GM12878 (cell line): ENCODE results near the gene C19orf67. TPM values are rescaled to one million over a fixed set of nuclear protein-coding genes. Genes with fewer than 3 reads are reported as not detected.

Experiments
- ASH2L ChIP-seq: fragments of 300-600, 200-600 bp; sonication (generic); IDR thresholded peaks from 2 replicates; pipeline ENCODE4 v1.6.1; 2017; ENCODE audit warnings: low read depth, mild to moderate bottlenecking, borderline replicate concordance
- ATF7 ChIP-seq: fragments of 450-650 bp; IDR thresholded peaks from 2 replicates; pipeline ENCODE4 v1.6.1; 2016; ENCODE audit warnings: low read depth, mild to moderate bottlenecking
- BCL3 ChIP-seq: IDR thresholded peaks from 2 replicates; pipeline ENCODE4 v1.6.1; 2011; ENCODE audit warnings: borderline replicate concordance, low read depth, mild to moderate bottlenecking, moderate library complexity, low read length; ENCODE audit not compliant: insufficient read depth, poor library complexity, severe bottlenecking
- CBX3 ChIP-seq: fragments of 200-600 bp; sonication (generic); IDR thresholded peaks from 2 replicates; pipeline ENCODE4 v1.6.1; 2016; ENCODE audit warnings: low read depth, borderline replicate concordance
- CBX5 ChIP-seq: sonication (generic); IDR thresholded peaks from 2 replicates; pipeline ENCODE4 v1.6.1; 2016; ENCODE audit warnings: low read depth, moderate library complexity, mild to moderate bottlenecking, inconsistent platforms
- CEBPB ChIP-seq, 2 experiments: fragments of 150-350 bp in 1 of 2; IDR thresholded peaks; 2 replicates each; pipeline ENCODE4 v1.6.1; 2012 to 2014; ENCODE audit warnings: low read depth in 2 of 2, low read length in 2 of 2, borderline replicate concordance in 1 of 2, inconsistent platforms in 1 of 2
- CHD2 ChIP-seq: IDR thresholded peaks from 2 replicates; pipeline ENCODE4 v1.6.1; 2011; ENCODE audit warnings: low read depth, low read length, improper control_type of control experiment, borderline replicate concordance
- ETV6 ChIP-seq, 2 experiments: fragments of 450-650 bp in 1 of 2; IDR thresholded peaks in 1 of 2; conservative IDR thresholded peaks in 1 of 2; 2 replicates each; pipeline ENCODE4 v1.6.1; 2014; ENCODE audit warnings: antibody characterized with exemption in 1 of 2, borderline replicate concordance in 1 of 2, low read depth in 1 of 2, mild to moderate bottlenecking in 1 of 2, moderate library complexity in 1 of 2
- FOXM1 ChIP-seq: IDR thresholded peaks from 2 replicates; pipeline ENCODE4 v1.6.1; 2012; ENCODE audit warnings: low read depth, mild to moderate bottlenecking, inconsistent platforms, low read length, moderate library complexity
- HCFC1 ChIP-seq: fragments of 150-350 bp; IDR thresholded peaks from 2 replicates; pipeline ENCODE4 v1.6.1; 2014; ENCODE audit warnings: low read length
- IRF4 ChIP-seq: IDR thresholded peaks from 2 replicates; pipeline ENCODE4 v1.6.1; 2011; ENCODE audit warnings: low read depth, low read length
- KAT2A ChIP-seq: conservative IDR thresholded peaks from 2 replicates; pipeline ENCODE4 v1.6.1; 2011; ENCODE audit warnings: low read depth, low read length; ENCODE audit not compliant: control insufficient read depth
- KDM1A ChIP-seq: fragments of 200-600 bp; sonication (generic); IDR thresholded peaks from 2 replicates; pipeline ENCODE4 v1.6.1; 2016; ENCODE audit warnings: borderline replicate concordance
- LARP7 ChIP-seq: fragments of 450-650 bp; IDR thresholded peaks from 2 replicates; pipeline ENCODE4 v1.6.1; 2017; ENCODE audit warnings: mild to moderate bottlenecking
- MEF2A ChIP-seq: IDR thresholded peaks from 2 replicates; pipeline ENCODE4 v1.6.1; 2011; ENCODE audit warnings: low read depth, mild to moderate bottlenecking, low read length, moderate library complexity; ENCODE audit not compliant: insufficient read depth
- MXI1 ChIP-seq: fragments of 150-350 bp; IDR thresholded peaks from 2 replicates; pipeline ENCODE4 v1.6.1; 2011; ENCODE audit warnings: low read depth, mild to moderate bottlenecking, inconsistent platforms, low read length, improper control_type of control experiment
- NR2C2 ChIP-seq: IDR thresholded peaks from 2 replicates; pipeline ENCODE4 v1.6.1; 2011; ENCODE audit warnings: borderline replicate concordance, low read depth; ENCODE audit not compliant: control insufficient read depth, insufficient read length
- NRF1 ChIP-seq: conservative IDR thresholded peaks from 2 replicates; pipeline ENCODE4 v1.6.1; 2011; ENCODE audit warnings: mild to moderate bottlenecking, low read depth, low read length, improper control_type of control experiment
- PBX3 ChIP-seq: IDR thresholded peaks from 2 replicates; pipeline ENCODE4 v1.6.1; 2011; ENCODE audit warnings: mild to moderate bottlenecking, low read depth, low read length, moderate library complexity; ENCODE audit not compliant: insufficient replicate concordance
- PKNOX1 ChIP-seq: fragments of 450-650 bp; IDR thresholded peaks from 2 replicates; pipeline ENCODE4 v1.6.1; 2016; ENCODE audit warnings: mild to moderate bottlenecking
- RCOR1 ChIP-seq: conservative IDR thresholded peaks from 2 replicates; pipeline ENCODE4 v1.6.1; 2012; ENCODE audit warnings: low read depth, low read length, improper control_type of control experiment
- RUNX3 ChIP-seq: IDR thresholded peaks from 2 replicates; pipeline ENCODE4 v1.6.1; 2012; ENCODE audit warnings: low read length, inconsistent platforms
- SPI1 ChIP-seq: IDR thresholded peaks from 2 replicates; pipeline ENCODE4 v1.6.1; 2011; ENCODE audit warnings: low read depth, mild to moderate bottlenecking, low read length, moderate library complexity, borderline replicate concordance; ENCODE audit not compliant: insufficient read depth
- SREBF2 ChIP-seq: IDR thresholded peaks from 2 replicates; pipeline ENCODE4 v1.6.1; 2012; ENCODE audit warnings: mild to moderate bottlenecking, low read length
- TCF3 ChIP-seq: IDR thresholded peaks from 2 replicates; pipeline ENCODE4 v1.6.1; 2012; ENCODE audit warnings: low read depth, mild to moderate bottlenecking, low read length, borderline replicate concordance; ENCODE audit not compliant: insufficient read depth
- YY1 ChIP-seq: IDR thresholded peaks from 2 replicates; pipeline ENCODE4 v1.6.1; 2011; ENCODE audit warnings: low read depth, mild to moderate bottlenecking, low read length
- ZNF274 ChIP-seq: IDR thresholded peaks from one replicate; pipeline ENCODE4 v1.8.0; 2011; ENCODE audit not compliant: insufficient read length, insufficient read depth
- polyA plus RNA-seq, 11 experiments: library from polyadenylated mRNA; depleted of rRNA in 4 of 11; unstranded in 6 of 11; stranded (reverse) in 5 of 11; fragments of >200 nt; fragmentation: Nextera tagmentation in 4 of 11; fragmentation: Illumina TruSeq in 1 of 11; extraction: Ambion mirVana in 4 of 11; extraction: Trizol in 1 of 11; gene quantifications; 1 replicate in 1 of 11; 2 replicates in 10 of 11; pipeline versions ENCODE4 v1.2.1 to v1.2.3, GENCODE V29; 2011 to 2016; ENCODE audit warnings: inconsistent platforms in 2 of 11, missing spikeins in 2 of 11, low read depth in 1 of 11
- total RNA-seq, 4 experiments: library from RNA; depleted of rRNA in 3 of 4; stranded (reverse); fragments of >200 nt in 3 of 4; fragmentation: Illumina TruSeq in 1 of 4; extraction: Trizol in 1 of 4; gene quantifications; 2 replicates each; pipeline versions ENCODE4 v1.2.1 to v1.2.3, GENCODE V29; 2013 to 2021

Gene C19orf67
- total and polyA plus RNA-seq, 10 of the 15 experiments (the other 5 are each of a cell fraction or from before 2014, with no cell fraction given): 0.14 TPM; not detected in 9

GRCh38 chr19:14127929-14128509 is 42.4 kb upstream of the C19orf67 start (continued):
- TF ChIP-seq ZNF274 (no peak), ATF7 (no peak), CHD2 (no peak), ASH2L (no peak), FOXM1 (no peak), KAT2A (no peak), LARP7 (no peak), IRF4 (no peak), CEBPB (IDR thresholded peaks at IDR 0.05; ENCODE audit: borderline replicate concordance in 1 of 2, low read depth in 2 of 2, low read length in 2 of 2) (no peak), MXI1 (no peak), KDM1A (no peak), PBX3 (peak; percentile 74), HCFC1 (no peak), RUNX3 (peak; percentile 67), CBX3 (no peak), NRF1 (no peak), BCL3 (no peak), PKNOX1 (peak; percentile 89), RCOR1 (no peak), ETV6 (conservative IDR thresholded peaks at IDR 0.05 in 1 of 2, IDR thresholded peaks at IDR 0.05 in 1 of 2; ENCODE audit: borderline replicate concordance in 1 of 2, low read depth in 1 of 2) (0 out of 4 replicates have a peak, but pooled peaks of 1 of the 2 experiments have one; percentile 11), SREBF2 (no peak), SPI1 (peak; percentile 45; the same call in 1 of the 2 replicates), YY1 (0 out of 2 replicates have a peak, but pooled peaks have one; percentile 9), MEF2A (peak; percentile 91), NR2C2 (no peak), CBX5 (no peak), TCF3 (no peak)
